Mucosa of gallbladder (tissue), 1 donor: ENCODE results near the gene LPIN3. TPM values are rescaled to one million over a fixed set of nuclear protein-coding genes. Genes with fewer than 3 reads are reported as not detected.
A peak's percentile ranks its signal among the peaks of the same experiment; 100 is the strongest.
"Not testable (repeated sequence)": the region's sequence is repeated elsewhere in the genome, so short reads cannot be mapped to it uniquely, and the experiment has no call there.

Experiments used
- DNase-seq: peaks from one replicate; pipeline ENCODE4 v3.0.0-alpha.2; 2020; ENCODE audit warnings: low spot score
- total RNA-seq: library from RNA; stranded (reverse); gene quantifications from one replicate; pipeline ENCODE4 v1.2.1, GENCODE V29; 2021
- donor health status: DM: no; HTN: no; CAD: no.

The LPIN3 gene, protein sequence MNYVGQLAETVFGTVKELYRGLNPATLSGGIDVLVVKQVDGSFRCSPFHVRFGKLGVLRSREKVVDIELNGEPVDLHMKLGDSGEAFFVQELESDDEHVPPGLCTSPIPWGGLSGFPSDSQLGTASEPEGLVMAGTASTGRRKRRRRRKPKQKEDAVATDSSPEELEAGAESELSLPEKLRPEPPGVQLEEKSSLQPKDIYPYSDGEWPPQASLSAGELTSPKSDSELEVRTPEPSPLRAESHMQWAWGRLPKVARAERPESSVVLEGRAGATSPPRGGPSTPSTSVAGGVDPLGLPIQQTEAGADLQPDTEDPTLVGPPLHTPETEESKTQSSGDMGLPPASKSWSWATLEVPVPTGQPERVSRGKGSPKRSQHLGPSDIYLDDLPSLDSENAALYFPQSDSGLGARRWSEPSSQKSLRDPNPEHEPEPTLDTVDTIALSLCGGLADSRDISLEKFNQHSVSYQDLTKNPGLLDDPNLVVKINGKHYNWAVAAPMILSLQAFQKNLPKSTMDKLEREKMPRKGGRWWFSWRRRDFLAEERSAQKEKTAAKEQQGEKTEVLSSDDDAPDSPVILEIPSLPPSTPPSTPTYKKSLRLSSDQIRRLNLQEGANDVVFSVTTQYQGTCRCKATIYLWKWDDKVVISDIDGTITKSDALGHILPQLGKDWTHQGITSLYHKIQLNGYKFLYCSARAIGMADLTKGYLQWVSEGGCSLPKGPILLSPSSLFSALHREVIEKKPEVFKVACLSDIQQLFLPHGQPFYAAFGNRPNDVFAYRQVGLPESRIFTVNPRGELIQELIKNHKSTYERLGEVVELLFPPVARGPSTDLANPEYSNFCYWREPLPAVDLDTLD
- total RNA-seq, result 41.8 TPM

DNA sequence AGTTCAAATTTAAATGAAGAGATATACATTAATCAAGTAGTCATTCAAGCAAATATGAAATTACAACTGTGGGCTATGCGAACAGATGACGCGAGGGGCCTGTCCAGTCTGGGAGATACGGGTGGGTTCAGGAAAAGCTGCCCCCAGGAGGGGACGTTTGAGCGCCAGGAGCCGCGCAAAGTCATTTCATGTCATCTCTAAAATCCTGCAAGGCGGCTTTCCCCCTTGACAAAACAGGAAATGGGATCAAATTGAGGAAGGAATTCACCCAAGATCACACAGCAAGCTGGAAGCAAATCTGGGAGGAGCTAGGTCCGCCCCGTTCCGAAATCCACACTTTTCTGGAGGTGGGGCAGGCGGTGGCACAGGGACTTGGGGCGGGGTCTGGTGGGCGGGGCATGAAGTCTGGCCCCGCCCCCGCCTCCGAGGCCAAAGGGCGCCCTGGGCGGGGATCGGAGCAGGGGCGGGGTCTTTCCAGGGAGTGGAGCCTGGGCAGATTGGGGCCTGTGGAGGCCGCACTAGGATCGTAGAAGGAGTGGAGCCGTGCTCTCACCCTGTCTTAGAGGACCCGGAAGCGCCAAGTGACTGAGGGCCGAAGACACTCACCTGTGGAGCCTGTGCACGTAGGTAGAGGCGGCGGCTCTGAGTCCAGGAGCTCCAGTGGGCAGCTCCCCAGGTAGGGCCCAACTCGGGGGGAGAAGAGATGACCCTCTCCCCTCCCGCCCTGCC, at the start of gene LPIN3:
Gene LPIN3 (plus strand): TSS at position 495 of the 729 bp plus-strand sequence. CDS start 4,983 bp downstream, outside the sequence.
- peak; percentile 89 for DNase-seq

DNA sequence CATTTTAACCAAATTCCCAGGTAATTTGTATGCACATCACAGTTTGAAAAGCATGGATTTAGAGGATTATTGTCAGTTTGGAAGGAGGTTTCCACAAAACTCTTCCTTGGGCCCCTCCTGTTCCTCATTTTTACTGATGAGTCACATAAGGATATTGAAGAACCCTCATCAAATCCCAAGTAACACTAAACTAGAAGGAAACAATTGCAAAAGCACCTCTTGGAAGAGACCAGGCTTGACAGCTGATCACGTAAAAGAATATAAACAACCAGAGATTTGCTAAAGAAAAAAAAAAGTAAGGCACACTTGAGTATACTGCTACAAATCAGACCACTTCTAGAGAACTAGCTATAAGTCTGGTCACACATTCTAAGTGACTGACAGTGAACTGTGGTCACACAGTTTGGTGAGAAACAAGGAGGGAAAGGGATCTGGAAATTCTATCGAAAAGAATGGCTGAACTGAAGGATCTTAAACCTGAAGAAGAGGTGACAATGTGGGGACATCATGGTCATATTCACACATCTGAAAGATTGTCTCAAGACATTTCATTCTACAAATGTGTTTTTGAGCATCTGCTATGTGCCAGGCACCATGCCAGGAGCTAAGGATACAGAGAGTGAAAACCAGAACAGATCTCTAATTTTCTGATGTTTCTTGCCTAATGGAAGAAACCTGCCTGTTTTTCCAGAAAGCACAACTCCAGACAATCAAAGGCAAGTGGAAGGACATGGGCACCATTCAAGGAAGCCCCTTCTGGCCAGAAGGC, 47.2 kb upstream of the LPIN3 start:
- no peak for DNase-seq

DNA sequence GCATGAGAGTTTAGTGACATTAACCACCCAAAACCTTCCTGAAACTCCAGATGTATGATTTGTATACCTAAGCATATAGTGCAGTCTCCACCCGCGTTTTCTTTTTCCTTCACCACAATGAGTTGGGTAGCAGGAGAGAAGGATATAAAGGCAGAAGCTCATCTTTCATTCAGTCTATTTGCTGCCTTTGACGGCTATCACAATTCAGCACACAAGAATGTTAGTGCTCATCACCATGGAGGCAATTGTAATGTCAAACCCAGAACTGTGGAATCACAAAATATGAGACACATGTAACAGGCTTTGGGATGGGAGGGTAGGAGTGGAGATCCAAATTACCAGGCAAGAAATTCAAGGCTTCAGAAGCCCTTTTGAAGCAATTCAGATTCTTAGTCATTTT, 40.7 kb upstream of the LPIN3 start:
- no peak for DNase-seq

- no peak for DNase-seq
Observed at GRCh38 chr20:41300383-41300782, 40.2 kb upstream of the LPIN3 start.

- DNase-seq, result no peak
Observed at GRCh38 chr20:41300886-41301285, 39.7 kb upstream of the LPIN3 start.

GRCh38 chr20:41304002-41304401, 36.6 kb upstream of the LPIN3 start:
- DNase-seq, result no peak

DNA sequence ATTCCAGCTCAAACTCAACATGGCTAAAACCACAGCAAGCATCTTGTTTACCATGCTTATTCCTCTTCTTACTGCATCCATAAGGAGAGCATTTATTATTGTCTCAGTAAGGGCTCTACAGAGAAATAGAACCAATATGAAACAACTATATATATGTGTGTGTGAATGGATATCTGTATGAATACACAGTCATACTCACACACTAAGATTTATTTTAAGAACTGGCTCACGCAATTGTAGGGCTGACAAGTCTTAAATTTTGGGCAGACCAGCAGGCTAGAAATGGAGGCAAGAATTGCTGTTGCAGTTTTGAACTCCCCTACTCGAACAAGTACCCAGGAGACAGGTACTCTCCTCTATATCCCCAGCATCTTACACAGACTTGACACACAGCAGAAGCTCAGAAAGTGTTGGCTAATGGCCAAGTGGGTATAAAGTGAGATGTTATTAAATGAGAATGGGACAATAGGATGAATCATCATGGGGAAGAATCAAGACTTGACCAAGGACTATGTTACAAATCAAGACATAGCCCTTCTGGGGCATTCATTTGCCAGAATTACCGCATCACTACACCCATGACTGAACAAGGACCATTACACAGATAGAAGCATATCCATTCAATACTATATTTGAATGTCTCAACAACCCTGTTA, 36.1 kb upstream of the LPIN3 start:
- DNase-seq, result no peak

DNA sequence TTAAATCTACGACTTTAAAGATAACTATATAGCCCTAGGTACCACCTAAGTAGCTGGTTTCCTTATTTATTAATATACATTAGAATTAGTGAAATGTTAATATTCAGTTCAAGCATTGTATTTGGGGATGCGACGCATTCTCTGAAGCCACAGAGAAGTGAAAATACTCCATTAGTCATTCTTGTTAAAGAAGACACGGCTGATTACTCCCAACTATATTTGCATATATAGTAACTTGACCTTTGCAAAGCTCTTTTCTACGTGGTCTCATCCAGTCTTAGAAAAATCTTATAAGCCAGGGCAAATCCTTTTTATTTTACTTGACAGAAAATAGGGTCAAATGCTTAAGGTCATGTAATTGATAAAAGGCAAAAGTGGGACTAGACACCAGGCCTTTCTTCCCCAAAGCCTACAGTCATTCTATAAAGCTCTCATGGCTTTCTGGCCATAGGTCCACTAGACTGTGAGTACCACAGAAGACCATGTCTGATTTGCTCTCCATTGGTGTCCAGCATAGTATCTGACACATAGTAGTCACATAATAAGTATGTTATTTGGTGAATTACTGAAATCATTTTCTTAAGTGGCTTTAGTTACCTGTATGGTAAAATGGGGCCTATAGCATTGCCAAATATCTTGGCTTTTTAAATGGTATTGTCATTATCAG, 34.4 kb upstream of the LPIN3 start:
- no peak for DNase-seq

DNA sequence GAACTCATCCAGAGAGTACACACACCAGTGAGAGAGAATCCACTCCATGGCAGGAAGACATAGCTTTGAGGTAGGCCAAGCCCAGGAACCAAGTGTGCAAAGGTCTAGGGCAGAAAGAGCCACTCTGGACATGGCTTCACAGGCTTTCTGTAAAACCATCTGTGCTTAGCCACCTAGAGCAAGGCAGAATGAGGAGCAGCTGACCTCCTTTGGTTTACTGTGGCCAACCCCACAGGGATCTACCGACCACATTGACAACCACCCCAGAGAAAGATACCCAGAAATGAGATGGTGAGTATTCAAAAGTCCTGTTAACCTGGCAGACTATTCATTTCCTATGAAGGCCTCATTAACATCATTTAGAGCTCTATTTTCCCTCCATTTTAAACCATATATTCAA, 33.6 kb upstream of the LPIN3 start:
- DNase-seq, result no peak

GRCh38 chr20:41308290-41308711, 32.3 kb upstream of the LPIN3 start:
- DNase-seq, result no peak

- DNase-seq, result no peak
Observed at GRCh38 chr20:41308726-41309413, 31.8 kb upstream of the LPIN3 start.

GRCh38 chr20:41309817-41310216, 30.8 kb upstream of the LPIN3 start:
- DNase-seq, result no peak

DNA sequence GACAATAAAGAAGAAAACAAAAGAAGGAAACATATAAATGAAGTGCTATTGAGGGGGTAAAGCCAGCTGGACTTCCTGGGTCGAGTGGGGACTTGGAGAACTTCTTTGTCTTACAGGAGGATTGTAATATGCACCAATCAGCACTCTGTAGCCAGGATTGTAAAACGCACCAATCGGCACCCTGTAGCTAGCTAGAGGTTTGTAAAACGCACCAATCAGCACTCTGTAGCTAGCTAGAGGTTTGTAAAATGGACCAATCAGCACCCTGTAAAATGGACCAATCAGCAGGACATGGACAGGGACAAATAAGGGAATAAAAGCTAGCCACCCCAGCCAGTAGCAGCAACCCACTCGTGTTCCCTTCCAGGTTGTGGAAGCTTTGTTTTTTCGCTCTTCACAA, 28.6 kb upstream of the LPIN3 start:
- not testable (repeated sequence) for DNase-seq

GRCh38 chr20:41314386-41314785, 26.2 kb upstream of the LPIN3 start:
- DNase-seq, result no peak

GRCh38 chr20:41316051-41316450, 24.6 kb upstream of the LPIN3 start:
- DNase-seq, result no peak

GRCh38 chr20:41316602-41317545, 23.7 kb upstream of the LPIN3 start:
- DNase-seq, result peak; percentile 68

DNA sequence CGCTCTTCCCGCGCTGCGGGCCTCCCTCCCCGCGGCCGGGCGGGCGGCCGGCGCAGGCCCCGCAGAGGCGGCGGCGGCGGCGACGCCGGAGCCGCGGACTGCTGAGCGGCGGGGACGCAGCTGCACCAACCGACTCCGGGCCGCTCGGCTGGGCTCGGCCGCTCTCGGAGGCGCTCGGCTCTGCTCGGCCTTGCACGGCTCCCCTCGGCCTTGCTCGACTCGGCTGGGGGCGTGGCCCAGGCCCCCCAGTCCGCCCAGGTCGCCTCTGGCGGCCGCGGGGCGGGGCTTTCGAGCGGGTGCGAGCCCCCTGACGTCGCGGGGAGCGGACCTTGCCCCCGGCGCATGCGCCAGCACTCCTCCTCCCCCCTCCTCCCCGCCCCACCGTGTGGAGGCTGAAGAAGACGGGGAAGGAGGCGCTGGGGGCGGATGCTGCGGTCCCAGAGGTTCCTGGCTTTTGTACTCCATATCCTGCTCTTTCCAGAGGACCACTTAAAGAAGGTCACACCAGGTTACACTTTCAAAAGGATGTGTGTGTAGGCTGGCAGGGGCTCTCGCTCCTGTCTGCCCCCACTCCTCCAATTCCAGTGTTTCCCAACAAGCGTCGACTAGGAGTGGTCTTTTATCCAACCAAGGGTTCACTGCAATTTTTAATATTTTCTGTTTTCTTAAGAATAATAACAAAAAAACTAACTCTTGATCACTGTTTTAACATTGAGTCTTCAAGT, 22.9 kb upstream of the LPIN3 start, which contains the start of gene ZHX3:
Gene ZHX3 (minus strand): TSS at position 186 of the 725 bp plus-strand sequence. CDS start 112,815 bp downstream, outside the sequence.
- peak; percentile 97 for DNase-seq

DNA sequence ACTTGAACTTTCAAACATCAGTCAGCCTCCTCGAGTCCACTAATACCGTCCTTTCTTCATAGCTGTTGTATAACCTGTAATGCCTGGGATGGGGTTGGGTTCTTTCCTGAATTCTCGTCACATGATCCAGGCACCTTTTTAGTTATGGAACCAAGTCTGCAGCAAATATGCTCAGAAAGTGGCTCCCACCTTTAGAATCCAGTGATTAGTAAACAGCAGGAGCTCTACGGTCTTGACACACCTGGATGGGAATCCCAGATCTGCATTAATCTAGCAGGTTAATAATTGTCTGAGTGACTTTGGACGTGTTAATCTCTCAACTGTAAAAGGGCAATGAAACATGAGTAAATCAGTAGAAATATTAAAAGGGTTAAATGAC, 22.4 kb upstream of the LPIN3 start:
- peak; percentile 21 for DNase-seq
